ENCODE results near the gene RBBP8NL.

Gene RBBP8NL

DNA sequence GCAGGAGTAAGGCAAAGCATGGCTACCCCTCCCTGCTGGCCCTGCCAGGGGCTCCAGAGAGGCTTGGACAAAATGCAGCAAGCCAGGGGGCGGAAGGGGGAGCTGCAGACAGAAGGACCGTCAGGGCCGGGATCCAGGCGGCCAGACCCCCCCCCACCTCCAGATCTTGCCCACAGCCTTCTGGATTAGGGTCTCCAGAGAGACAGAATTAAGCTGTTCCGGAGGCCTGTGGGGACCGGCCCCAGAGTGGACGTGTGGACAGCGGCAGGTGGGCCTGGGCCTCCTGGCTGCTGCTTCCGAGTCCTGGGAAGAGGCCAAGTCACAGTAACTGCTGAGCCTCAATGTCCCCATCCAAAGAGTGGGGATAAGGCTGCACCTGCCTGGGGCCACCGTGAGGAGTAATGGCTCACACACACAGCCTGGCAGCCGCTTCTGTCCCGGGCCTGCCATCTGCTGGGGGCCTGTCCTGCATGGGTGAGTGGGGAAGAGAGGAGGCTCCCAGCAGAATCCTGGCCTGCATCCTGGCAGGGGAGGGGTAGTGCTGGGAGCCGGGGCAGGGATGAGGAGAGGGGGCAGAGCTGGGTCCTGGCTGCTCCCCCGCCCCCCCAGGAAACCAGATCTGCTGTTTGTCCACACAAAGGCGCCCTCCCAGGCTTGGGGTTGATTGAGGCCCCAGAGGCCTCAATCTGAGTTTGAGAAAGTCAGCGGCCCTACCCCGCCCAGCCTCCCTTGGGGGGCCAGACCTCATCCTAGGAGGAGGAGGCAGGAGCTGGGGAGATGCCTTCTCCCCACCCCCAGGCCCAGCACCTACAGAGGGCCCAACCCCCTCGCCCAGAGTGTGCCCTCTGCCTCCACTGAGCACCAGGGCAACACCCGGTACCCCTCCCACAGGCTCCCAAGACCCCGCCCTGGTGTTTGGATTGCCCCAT, 64.1 kb downstream of the RBBP8NL start:
- no peak for DNase-seq (ENCODE audit: low read depth)

DNA sequence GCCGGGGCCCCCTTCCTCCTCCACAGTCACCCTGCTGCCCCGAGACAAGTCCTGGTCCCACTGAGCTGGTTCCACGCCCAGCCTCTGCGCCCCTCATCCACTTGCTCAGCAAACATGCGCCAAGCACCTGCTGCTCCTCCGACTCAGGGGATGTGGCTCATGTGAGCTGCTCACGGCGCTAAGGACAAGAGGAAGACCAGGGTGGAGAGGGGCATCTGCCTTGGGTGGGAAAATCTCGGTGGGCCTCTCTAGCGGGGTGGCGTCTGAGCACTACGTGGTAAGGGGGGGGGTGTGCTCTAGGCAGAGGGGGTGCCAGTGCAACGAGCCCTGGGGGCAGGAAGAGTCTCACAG, 64.8 kb downstream of the RBBP8NL start:
- DNase-seq (ENCODE audit: low read depth) = no peak

DNA sequence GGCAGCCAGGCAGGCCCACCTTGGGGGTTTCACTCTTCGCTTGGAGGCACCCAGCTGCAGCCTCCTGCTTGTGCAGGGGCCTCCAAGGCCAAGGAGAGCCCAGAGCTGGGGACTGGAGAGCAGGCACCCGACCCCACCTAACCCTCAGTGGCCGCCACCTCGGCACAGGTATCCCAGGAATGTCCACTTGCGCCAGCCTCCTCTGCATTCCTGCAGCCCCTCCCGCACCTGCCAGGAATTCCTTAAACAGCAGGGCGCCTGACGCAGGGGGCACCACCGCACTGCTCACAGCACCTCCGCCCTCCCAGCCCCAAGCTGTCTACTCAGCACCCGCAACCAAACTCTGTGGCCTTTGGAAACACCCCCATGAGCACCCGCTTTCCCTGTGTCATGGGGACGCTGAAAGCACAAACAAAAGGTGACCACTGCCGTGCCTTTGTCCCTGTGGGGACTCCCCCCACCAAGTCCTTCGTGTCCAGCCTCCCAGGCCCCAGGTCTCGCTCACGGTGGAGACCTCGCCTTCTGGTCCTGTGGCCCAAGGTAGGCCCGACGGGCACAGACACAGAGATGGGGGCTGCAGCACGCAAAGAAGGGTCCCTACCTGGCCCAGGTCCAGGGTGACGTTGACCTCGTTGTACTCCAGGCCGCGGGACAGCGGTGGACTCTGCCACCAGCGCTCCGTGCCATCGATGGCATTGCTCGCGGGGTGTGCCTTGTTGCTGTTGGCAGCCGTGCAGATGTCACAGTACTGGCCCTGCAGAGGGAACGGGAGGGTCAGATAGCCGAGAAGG, 65.3 kb downstream of the RBBP8NL start:
- no peak for DNase-seq (ENCODE audit: low read depth)

DNA sequence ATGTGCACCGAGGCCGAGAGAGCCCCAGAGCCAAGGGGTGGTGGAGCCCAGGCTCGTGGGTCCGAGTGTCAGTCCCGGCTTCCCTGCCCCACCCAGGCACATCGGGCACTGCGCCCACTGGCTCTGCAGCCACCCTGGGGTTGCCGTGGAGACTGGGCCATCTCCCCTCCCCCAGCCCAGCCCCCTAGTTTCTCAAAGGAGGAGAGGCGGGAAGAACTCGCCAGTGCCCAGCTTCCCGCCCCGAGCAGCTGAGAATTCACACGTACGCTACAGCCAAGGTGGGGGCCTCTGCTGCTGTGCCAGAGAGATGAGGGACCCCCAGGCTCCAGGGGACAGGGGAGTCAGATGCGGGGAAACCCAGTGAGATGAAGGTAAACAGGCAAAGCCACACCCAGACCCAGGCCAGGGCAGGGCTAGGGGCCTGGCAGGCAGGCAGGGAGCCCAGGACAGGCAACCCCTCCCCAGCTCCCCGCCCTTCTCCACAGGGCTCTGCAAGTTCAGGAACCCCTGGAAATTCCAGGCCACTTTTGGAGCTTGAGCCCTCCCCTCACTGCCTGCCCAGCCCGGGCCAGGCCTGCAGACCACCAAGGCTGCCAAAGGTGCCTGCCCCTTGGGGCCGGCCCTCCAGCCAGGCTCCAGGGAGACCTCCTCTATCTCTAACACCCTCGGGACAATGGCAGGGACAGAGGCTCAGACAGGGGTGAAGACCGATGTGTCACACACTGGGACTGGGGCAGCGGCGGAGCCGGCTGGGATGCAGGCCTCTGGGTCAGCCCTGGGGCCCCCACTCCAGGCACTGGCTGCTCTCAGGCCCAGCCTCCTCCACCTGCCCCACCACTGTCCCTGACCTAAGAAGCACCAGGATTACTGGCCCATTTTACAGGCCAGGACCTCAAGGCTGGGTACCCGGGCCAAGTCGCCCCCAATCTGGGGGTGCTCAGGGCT, 66.2 kb downstream of the RBBP8NL start:
- no peak for DNase-seq (ENCODE audit: low read depth)
